GM21528 (cell line): ENCODE measurements around the gene PCDHA5.
"Not testable (repeated sequence)": the region's sequence is repeated elsewhere in the genome, so short reads cannot be mapped to it uniquely, and the experiment has no call there.

Source experiments
- ATAC-seq: cut with Tn5 transposase; IDR thresholded peaks from one replicate; pipeline ENCODE4 v1.9.1; 2021; ENCODE audit warnings: mild to moderate bottlenecking, moderate library complexity; ENCODE audit not compliant: unreplicated experiment, low FRiP score

The PCDHA5 gene

DNA sequence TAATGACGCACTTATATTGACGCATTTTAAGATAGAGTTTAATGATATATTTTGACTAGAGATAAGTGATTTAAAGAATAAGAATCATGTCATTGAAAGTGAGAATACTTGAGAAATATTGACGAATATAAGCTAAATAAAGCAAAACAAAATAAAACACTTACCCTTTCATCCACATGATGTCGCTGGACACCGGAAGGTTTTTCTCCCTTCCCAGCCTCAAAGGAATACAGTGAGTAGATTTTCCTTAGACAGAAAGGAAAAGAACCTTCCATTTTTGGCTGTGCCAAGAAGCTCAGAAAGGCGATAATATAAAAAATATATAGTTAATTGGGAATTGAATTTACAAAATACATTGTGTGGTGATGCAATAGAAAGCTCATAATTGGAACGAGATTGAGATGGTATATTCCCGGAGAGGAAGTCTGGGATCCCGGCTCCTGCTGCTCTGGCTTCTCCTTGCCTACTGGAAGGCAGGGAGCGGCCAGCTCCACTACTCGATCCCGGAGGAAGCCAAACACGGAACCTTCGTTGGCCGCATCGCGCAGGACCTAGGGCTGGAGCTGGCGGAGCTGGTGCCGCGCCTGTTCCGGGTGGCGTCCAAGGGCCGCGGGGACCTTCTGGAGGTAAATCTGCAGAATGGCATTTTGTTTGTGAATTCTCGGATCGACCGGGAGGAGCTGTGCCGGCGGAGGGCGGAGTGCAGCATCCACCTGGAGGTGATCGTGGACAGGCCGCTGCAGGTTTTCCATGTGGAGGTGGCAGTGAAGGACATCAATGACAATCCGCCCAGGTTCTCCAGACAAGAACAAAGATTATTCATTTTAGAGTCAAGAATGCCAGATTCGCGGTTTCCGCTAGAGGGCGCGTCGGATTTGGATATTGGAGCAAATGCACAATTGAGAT is at the start of gene PCDHA5:
PCDHA5 (plus strand) TSS at position 239 of the 906 bp plus-strand sequence.
- no peak for ATAC-seq

DNA sequence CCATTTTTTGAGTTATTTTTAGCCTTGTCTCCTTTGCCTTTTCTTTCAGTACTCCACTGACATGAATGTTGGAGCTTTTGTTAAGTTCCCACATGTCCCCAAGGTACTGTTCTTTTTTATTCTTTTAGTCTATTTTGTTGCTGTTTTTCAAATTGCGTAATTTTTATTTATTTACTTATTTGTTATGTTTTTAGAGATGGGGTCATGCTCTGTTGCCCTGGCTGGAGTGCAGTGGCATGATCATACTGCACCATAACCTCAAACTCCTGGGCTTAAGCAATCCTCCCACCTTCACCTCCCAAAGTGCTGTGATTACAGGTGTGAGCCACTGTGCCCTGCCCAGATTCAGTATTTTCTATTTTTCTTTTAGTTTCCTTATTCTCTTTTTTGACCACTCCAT is 40.9 kb upstream of the PCDHA5 start:
- no peak for ATAC-seq

DNA sequence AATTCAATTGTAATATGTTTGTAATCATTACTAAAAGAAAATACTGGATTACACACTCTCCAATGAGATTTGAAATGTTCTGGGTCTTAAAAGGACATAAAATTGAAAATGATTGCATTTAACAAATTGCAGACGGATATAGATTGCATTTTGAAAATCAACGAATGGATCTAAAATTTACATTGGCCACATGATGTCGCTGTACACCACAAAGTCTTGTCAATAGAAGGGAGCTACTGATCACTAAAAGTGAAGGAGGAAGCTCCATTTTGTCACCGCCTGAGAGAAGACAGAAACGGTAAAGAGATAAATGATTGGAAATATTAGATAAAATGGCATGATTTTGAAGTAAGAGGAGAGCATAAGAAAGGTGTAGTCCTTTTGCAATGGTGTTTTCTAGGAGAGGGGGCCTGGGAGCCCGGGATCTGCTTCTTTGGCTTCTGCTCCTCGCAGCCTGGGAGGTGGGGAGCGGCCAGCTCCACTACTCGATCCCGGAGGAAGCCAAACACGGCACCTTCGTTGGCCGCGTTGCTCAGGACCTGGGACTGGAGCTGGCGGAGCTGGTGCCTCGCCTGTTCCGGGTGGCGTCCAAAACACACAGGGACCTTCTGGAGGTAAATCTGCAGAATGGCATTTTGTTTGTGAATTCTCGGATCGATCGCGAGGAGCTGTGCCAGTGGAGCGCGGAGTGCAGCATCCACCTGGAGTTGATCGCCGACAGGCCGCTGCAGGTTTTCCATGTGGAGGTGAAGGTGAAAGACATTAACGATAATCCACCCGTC is 35.3 kb upstream of the PCDHA5 start, which contains the start of gene PCDHA1:
PCDHA1 (plus strand) TSS at position 236 of the 782 bp plus-strand sequence.
- ATAC-seq = no peak

DNA sequence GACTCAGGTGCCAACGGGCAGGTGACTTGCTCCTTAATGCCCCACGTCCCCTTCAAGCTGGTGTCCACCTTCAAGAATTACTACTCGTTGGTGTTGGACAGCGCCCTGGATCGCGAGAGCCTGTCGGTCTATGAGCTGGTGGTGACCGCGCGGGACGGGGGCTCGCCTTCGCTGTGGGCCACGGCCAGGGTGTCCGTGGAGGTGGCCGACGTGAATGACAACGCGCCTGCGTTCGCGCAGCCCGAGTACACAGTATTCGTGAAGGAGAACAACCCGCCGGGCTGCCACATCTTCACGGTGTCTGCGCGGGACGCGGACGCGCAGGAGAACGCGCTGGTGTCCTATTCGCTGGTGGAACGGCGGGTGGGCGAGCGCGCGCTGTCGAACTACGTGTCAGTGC is 34.0 kb upstream of the PCDHA5 start:
- not testable (repeated sequence) for ATAC-seq

DNA sequence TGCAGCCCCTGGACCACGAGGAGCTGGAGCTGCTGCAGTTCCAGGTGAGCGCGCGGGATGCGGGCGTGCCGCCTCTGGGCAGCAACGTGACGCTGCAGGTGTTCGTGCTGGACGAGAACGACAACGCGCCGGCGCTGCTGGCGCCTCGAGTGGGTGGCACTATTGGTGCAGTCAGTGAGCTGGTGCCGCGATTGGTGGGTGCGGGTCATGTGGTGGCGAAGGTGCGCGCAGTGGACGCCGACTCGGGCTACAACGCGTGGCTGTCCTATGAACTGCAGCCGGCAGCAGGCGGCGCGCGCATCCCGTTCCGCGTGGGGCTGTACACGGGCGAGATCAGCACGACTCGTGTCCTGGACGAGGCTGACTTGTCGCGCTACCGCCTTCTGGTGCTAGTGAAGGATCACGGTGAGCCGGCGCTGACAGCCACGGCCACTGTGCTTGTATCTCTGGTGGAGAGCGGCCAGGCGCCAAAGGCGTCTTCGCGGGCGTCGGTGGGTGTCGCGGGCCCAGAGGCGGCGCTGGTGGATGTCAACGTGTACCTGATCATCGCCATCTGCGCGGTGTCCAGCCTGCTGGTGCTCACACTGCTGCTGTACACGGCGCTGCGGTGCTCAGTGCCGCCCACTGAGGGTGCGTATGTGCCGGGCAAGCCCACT is 33.4 kb upstream of the PCDHA5 start:
- ATAC-seq = not testable (repeated sequence)

DNA sequence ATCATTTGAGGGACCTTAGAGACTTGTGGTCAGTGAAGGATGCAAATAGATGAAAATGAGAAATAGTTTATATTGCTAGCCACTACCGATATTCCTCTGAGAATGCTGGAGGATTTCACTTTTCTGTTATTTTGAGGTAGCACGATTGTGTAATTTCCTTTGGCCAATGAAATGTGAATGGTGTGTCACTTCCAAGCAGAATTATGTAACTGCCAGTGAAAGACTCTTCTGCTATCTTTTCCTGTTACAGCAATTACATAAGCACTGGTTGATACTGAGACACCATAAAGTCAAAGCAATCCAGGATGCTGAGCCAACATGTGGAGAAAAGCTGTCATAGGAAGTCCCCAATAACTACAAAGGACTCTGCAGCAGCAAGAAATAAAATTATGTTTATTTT is 30.3 kb upstream of the PCDHA5 start:
- ATAC-seq = no peak

DNA sequence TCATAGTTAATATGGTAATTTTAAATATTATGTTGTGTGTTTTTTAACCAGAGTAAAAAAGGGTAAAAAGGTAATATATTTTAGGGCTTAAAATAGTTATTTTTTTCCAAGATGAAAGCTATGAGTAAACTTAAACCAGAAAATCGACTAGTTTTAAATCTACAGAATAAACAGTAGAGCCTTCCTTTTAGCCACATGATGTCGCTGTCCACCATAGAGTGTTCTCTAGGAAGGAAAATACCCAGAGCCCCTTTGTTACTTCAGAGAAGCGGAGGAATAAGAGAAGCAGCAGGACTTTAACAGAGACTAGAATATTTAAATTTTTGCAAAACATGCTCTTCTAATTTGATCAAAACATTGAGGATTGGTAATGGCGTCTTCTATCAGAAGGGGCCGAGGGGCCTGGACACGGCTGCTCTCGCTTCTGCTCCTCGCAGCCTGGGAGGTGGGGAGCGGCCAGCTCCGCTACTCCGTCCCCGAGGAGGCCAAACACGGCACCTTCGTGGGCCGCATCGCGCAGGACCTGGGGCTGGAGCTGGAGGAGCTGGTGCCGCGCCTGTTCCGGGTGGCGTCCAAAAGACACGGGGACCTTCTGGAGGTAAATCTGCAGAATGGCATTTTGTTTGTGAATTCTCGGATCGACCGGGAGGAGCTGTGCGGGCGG is 26.7 kb upstream of the PCDHA5 start, which contains the start of gene PCDHA2:
PCDHA2 (plus strand) TSS at position 258 of the 664 bp plus-strand sequence.
- no peak for ATAC-seq

DNA sequence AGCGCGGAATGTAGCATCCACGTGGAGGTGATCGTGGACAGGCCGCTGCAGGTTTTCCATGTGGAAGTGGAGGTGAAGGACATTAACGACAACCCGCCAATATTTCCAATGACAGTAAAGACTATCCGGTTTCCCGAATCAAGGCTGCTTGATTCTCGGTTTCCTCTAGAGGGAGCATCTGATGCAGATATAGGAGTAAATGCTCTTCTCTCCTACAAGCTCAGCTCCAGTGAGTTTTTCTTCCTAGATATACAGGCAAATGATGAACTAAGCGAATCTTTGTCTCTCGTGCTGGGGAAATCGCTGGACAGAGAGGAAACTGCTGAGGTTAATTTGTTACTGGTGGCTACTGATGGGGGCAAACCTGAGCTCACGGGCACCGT is 26.2 kb upstream of the PCDHA5 start:
- ATAC-seq = no peak

DNA sequence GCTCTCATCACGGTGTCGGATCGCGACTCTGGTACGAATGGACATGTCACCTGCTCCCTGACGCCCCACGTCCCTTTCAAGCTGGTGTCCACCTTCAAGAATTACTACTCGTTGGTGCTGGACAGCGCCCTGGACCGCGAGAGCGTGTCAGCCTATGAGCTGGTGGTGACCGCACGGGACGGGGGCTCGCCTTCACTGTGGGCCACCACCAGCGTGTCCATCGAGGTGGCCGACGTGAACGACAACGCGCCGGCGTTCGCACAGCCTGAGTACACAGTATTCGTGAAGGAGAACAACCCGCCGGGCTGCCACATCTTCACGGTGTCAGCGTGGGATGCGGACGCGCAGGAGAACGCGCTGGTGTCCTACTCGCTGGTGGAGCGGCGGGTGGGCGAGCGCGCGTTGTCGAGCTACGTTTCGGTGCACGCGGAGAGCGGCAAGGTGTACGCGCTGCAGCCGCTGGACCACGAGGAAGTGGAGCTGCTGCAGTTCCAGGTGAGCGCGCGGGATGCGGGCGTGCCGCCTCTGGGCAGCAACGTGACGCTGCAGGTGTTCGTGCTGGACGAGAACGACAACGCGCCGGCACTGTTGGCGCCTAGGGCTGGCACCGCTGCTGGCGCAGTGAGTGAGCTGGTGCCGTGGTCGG is 25.2 kb upstream of the PCDHA5 start:
- ATAC-seq = not testable (repeated sequence)

DNA sequence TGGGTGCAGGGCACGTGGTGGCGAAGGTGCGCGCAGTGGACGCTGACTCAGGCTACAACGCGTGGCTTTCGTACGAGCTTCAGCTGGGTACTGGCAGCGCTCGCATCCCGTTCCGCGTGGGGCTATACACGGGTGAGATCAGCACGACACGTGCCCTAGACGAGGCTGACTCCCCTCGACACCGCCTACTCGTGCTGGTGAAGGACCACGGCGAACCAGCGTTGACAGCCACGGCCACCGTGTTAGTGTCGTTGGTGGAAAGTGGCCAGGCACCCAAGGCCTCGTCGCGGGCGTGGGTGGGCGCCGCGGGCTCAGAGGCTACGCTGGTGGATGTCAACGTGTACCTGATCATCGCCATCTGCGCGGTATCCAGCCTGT is 24.7 kb upstream of the PCDHA5 start:
- no peak for ATAC-seq

DNA sequence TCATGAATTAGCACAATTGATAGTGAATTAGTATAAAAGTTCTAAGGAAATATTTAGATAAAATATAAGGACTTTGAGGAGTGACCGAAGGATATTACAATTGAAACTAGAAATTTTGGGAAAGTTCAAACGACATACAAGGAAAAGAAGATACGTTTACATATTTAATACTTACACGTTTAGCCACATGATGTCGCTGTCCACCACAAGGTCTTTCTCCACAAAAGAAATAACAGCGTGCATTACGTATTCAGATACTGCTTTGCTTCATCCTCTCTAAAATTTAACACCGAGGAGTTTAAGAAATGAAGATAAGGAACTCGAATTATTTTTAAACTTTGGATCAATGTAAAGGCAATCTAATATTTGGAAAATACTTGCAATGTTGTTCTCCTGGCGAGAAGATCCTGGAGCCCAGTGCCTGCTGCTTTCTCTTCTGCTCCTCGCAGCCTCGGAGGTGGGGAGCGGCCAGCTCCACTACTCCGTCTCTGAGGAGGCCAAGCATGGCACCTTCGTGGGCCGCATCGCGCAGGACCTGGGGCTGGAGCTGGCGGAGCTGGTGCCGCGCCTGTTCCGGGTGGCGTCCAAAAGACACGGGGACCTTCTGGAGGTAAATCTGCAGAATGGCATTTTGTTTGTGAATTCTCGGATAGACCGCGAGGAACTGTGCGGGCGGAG is 20.5 kb upstream of the PCDHA5 start, which contains the start of gene PCDHA3:
PCDHA3 (plus strand) TSS at position 242 of the 678 bp plus-strand sequence.
- no peak for ATAC-seq

DNA sequence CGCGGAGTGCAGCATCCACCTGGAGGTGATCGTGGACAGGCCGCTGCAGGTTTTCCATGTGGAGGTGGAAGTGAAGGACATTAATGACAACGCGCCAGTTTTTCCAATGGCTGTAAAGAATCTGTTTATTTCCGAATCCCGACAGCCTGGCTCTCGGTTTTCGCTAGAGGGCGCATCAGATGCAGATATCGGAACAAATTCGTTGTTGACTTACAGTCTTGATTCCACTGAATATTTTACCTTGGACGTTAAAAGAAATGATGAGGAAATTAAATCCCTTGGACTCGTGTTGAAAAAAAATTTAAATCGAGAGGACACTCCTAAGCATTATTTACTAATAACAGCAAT is 19.9 kb upstream of the PCDHA5 start:
- ATAC-seq = no peak

DNA sequence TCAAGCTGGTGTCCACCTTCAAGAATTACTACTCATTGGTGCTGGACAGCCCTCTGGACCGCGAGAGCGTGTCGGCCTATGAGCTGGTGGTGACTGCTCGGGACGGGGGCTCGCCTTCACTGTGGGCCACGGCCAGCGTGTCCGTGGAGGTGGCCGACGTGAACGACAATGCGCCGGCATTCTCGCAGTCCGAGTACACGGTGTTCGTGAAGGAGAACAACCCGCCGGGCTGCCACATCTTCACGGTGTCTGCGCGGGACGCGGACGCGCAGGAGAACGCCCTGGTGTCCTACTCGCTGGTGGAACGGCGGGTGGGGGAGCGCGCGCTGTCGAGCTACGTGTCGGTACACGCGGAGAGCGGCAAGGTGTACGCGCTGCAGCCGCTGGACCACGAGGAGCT is 19.0 kb upstream of the PCDHA5 start:
- ATAC-seq = not testable (repeated sequence)

DNA sequence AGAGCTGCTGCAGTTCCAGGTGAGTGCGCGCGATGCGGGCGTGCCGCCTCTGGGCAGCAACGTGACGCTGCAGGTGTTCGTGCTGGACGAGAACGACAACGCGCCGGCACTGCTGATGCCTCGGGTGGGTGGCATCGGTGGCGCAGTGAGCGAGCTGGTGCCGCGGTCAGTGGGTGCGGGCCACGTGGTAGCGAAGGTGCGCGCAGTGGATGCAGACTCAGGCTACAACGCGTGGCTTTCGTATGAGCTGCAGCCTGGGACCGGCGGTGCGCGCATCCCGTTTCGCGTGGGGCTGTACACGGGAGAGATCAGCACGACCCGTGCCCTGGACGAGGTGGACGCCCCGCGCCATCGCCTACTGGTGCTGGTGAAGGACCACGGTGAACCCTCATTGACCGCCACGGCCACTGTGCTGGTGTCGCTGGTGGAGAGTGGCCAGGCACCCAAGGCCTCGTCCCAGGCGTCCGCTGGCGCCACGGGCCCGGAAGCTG is 18.6 kb upstream of the PCDHA5 start:
- ATAC-seq = no peak

DNA sequence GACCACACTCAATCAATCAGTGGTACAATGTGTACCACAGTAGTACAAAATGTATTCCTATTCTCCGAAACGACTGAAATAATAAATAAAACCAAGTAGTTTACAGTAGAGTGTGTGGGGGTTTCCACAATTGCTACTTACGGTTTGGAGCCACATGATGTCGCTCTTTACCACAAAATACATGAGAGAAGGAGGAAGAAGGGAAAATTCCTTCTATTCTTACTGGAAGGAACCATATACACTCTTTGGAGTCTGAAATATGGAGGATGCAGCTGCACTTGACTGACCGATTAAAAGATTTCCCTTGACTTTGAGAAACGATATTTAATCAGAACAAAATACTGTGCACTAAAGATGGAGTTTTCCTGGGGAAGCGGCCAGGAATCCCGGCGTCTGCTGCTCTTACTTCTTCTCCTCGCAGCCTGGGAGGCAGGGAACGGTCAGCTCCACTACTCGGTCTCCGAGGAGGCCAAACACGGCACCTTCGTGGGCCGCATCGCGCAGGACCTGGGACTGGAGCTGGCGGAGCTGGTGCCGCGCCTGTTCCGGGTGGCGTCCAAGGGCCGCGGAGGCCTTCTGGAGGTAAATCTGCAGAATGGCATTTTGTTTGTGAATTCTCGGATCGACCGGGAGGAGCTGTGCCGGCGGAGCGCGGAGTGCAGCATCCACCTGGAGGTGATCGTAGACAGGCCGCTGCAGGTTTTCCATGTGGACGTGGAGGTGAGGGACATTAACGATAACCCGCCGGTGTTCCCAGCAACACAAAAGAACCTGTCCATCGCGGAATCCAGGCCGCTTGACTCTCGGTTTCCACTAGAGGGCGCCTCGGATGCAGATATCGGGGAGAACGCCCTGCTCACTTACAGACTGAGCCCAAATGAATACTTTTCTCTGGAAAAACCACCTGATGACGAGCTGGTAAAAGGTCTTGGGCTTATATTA is 14.3 kb upstream of the PCDHA5 start, which contains the start of gene PCDHA4:
PCDHA4 (plus strand) TSS at position 235 of the 942 bp plus-strand sequence.
- no peak for ATAC-seq

DNA sequence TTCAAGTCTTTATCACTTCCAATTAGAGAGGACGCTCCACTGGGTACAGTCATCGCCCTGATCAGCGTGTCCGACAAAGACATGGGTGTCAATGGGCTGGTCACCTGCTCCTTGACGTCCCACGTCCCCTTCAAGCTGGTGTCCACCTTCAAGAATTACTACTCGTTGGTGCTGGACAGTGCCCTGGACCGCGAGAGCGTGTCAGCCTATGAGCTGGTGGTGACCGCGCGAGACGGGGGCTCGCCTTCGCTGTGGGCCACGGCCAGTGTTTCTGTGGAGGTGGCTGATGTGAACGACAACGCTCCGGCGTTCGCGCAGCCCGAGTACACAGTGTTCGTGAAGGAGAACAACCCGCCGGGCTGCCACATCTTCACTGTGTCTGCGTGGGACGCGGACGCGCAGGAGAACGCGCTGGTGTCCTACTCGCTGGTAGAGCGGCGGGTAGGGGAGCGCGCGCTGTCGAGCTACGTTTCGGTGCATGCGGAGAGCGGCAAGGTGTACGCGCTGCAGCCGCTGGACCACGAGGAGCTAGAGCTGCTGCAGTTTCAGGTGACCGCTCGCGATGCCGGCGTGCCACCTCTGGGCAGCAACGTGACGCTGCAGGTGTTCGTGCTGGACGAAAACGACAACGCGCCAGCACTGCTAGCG is 13.0 kb upstream of the PCDHA5 start:
- ATAC-seq = not testable (repeated sequence)

DNA sequence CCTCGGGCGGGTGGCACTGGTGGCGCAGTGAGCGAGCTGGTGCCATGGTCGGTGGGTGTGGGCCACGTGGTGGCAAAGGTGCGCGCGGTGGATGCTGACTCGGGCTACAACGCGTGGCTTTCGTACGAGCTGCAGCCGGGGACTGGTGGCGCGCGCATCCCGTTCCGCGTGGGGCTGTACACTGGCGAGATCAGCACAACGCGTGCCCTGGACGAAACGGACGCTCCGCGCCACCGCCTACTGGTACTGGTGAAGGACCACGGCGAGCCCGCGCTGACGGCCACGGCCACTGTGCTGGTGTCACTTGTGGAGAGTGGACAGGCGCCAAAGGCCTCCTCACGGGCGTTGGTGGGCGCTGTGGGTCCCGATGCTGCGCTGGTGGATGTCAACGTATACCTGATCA is 12.5 kb upstream of the PCDHA5 start:
- ATAC-seq = no peak

DNA sequence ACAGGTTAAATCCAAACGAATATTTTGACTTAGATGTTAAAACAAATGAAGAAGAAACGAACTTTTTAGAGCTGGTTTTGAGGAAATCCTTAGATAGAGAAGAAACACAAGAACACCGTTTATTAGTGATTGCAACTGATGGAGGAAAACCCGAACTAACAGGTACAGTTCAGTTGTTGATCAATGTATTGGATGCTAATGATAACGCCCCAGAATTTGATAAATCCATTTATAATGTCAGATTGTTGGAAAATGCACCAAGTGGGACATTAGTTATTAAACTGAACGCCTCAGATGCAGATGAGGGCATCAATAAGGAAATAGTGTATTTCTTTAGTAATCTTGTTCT is 842 bp downstream of the PCDHA5 start:
- no peak for ATAC-seq
